Breast epithelium (tissue), 4 donors: Measurements from ENCODE around the gene VAX1. TPM values are rescaled to one million over a fixed set of nuclear protein-coding genes. Genes with fewer than 3 reads are reported as not detected.

Source experiments
- DNase-seq, 2 donors: peaks; one replicate each; pipeline ENCODE4 v3.0.0-alpha.2; 2019; ENCODE audit warnings: low spot score in 2 of 2
- H3K27ac ChIP-seq, 2 donors: fragments of 200-600 bp; sonication (generic) in 1 of 2; one replicate each; pipeline ENCODE4 v1.5.1; 2016 to 2019; ENCODE audit warnings: mild to moderate bottlenecking in 1 of 2
- H3K27me3 ChIP-seq, 2 donors: fragments of 200-600 bp; sonication (generic) in 1 of 2; one replicate each; pipeline versions ENCODE4 v1.5.1 to v1.6.0; 2017 to 2019; ENCODE audit warnings: control low read depth in 1 of 2, mild to moderate bottlenecking in 1 of 2
- H3K36me3 ChIP-seq: fragments of 200-600 bp; one replicate; pipeline ENCODE4 v1.5.1; 2019
- H3K4me1 ChIP-seq, 2 donors: fragments of 200-600 bp; sonication (generic); one replicate each; pipeline ENCODE4 v1.5.1; 2016 to 2019; ENCODE audit warnings: control low read depth in 1 of 2
- H3K4me3 ChIP-seq, 3 donors: fragments of 200-600 bp; sonication (generic); 1 replicate in 2 of 3; 2 replicates in 1 of 3; pipeline ENCODE4 v1.5.1; 2016 to 2019; ENCODE audit warnings: mild to moderate bottlenecking in 3 of 3, moderate library complexity in 2 of 3
- H3K9me3 ChIP-seq, 2 donors: fragments of 200-600 bp; sonication (generic) in 1 of 2; one replicate each; pipeline ENCODE4 v1.5.1; 2016 to 2019; ENCODE audit warnings: control low read depth in 1 of 2
- POLR2A ChIP-seq: fragments of 450-650 bp; IDR thresholded peaks from one replicate; pipeline ENCODE4 v1.6.1; 2016; ENCODE audit warnings: antibody characterized with exemption, mild to moderate bottlenecking, moderate library complexity
- POLR2AphosphoS5 ChIP-seq, 3 donors: sonication (generic); formaldehyde crosslinking; IDR thresholded peaks; one replicate each; pipeline ENCODE4 v1.6.1; 2017; ENCODE audit warnings: antibody characterized with exemption in 3 of 3
- intact Hi-C: fragments of 100-400 bp; cut with DNase I; formaldehyde crosslinking; loops from one replicate; pipeline ENCODE4 v1.15.1; 2023; ENCODE audit warnings: low total_unique reads
- total RNA-seq, 3 donors: library from RNA; depleted of rRNA; stranded (reverse); fragments of >200 nt; gene quantifications; one replicate each; pipeline ENCODE4 v1.1.0, GENCODE V29; 2016
- TF ChIP-seq, protein P1 (sequence below), 3 donors: fragments of 450-650 bp; IDR thresholded peaks; one replicate each; pipeline ENCODE4 v1.5.1; 2016 to 2017; ENCODE audit warnings: antibody characterized with exemption in 3 of 3, mild to moderate bottlenecking in 3 of 3, moderate library complexity in 3 of 3

Gene VAX1
- total RNA-seq, 3 donors from 2014 or later, result not detected

DNA sequence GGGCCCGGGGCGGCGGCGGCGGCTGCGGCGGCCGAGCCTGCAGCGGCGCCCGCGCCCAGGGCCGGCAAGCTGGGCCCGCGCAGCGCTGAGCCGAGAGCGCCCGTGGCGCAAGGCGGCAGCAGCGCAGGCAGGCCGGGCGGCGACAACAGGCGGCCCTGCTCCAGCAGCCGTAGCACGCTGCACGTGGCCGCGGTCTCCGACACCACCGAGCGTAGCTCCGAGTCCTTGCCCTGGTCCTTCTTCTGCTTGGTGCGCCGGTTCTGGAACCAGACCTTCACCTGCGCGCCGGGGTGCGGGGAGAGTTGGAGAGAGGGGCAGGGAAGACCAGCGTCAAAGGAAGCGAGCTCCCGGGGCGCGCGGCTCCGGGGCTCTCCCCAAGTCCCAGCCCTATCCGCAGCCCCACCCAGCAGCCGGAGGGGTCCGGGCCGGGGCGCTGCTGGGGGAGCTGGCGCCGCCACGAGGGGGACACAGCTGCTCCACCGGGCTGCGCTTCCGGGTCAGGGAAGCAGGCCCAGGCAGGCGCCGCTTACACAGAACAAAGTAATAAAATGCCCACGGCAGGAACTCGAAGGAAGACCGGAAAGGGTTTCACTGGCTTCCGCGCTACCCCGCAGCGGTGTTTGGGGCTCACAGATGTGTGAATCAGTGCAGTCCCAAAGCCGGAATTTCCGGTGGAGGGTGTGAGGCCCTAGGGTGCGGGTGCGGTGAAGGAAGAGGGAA is 3.6 kb downstream of the VAX1 start:
- TF ChIP-seq POLR2AphosphoS5 (IDR thresholded peaks at IDR 0.05) (no peak), POLR2A (no peak)
- DNase-seq, result no peak
- Histone ChIP-seq H3K9me3 (no peaks in the 10 kb centered on the region), H3K27ac (no peak overlapping the region), H3K4me1 (peaks cover 5 to 15% of the 10 kb centered on the region in 2 donors), H3K36me3 (no peaks in the 10 kb centered on the region), H3K4me3 (peak overlapping the region in 1 of 3 donors; percentile 44), H3K27me3 (peaks cover 9 to 96% of the 10 kb centered on the region in 2 donors)
- intact Hi-C loops, result no loop called here

DNA sequence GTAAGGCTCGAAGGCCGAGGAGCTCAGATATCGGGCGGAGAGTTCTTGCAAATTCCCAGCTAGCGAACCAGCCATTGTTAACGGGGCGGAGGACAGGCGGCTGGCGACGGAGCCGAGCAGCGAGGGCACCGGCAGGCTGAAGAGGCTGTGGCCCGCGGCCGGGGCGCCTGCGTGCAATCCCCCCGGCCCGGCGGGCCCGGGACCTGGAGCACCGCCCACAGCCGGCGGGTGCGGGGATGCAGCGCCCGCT is 4.1 kb downstream of the VAX1 start:
- Histone ChIP-seq H3K36me3 (no peaks in the 10 kb centered on the region), H3K27ac (no peak overlapping the region), H3K4me1 (peaks cover 5 to 15% of the 10 kb centered on the region in 2 donors), H3K9me3 (no peaks in the 10 kb centered on the region), H3K4me3 (peak overlapping the region in 1 of 3 donors; percentile 44), H3K27me3 (peaks cover 9 to 95% of the 10 kb centered on the region in 2 donors)
- intact Hi-C loops, result no loop called here
- DNase-seq, result no peak
- no peak for TF ChIP-seq POLR2AphosphoS5 (IDR thresholded peaks at IDR 0.05)
- TF ChIP-seq, protein P1, sequence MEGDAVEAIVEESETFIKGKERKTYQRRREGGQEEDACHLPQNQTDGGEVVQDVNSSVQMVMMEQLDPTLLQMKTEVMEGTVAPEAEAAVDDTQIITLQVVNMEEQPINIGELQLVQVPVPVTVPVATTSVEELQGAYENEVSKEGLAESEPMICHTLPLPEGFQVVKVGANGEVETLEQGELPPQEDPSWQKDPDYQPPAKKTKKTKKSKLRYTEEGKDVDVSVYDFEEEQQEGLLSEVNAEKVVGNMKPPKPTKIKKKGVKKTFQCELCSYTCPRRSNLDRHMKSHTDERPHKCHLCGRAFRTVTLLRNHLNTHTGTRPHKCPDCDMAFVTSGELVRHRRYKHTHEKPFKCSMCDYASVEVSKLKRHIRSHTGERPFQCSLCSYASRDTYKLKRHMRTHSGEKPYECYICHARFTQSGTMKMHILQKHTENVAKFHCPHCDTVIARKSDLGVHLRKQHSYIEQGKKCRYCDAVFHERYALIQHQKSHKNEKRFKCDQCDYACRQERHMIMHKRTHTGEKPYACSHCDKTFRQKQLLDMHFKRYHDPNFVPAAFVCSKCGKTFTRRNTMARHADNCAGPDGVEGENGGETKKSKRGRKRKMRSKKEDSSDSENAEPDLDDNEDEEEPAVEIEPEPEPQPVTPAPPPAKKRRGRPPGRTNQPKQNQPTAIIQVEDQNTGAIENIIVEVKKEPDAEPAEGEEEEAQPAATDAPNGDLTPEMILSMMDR (IDR thresholded peaks at IDR 0.05), result no peak
- TF ChIP-seq POLR2A, result no peak

DNA sequence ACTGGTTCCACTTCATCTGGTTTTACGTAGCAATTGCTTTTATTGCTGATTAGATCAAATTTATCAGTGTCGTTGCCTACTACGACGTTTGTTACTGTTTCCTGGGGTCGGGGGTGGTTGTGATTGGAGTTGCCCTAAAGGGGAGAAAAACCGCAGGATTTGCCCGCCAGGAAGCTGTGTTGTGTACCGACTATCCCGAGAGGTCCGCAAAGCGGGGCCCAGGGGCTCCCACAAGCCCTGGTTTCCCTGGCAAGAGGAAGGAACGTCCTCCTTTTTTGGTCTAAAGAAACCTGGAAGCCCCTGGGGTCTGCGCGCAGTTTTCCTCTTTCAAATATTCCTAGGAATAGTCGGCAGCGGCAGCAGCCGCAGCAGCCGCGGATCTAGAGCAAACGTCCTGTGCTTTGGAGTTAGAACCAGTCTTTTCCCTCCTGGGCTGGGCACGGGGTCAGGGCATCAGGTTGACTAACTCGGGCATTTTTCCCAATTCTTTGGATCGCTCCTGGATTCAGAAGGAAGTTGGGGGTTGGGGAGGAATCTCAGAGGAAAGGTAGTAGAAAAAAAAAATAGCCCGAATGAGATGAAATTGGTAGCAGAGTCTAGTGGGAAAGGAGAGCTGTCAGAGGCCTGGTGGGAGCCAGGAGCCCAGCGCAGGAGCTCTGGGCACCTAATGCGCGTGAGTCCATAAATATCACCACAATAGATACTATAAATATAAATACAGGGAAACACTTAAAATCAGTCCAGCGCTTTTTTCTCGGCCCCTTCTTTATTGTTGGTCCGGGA is 4.6 kb downstream of the VAX1 start:
- Histone ChIP-seq H3K36me3 (no peaks in the 10 kb centered on the region), H3K9me3 (no peaks in the 10 kb centered on the region), H3K4me3 (peak overlapping the region in 1 of 3 donors; percentile 44), H3K27ac (no peak overlapping the region), H3K4me1 (peaks cover 5 to 15% of the 10 kb centered on the region in 2 donors), H3K27me3 (peaks cover 9 to 96% of the 10 kb centered on the region in 2 donors)
- no peak for DNase-seq
- intact Hi-C loops, result no loop called here
- no peak for TF ChIP-seq POLR2AphosphoS5 (IDR thresholded peaks at IDR 0.05)
- no peak for TF ChIP-seq POLR2A
- TF ChIP-seq, protein P1 (IDR thresholded peaks at IDR 0.05), result no peak

DNA sequence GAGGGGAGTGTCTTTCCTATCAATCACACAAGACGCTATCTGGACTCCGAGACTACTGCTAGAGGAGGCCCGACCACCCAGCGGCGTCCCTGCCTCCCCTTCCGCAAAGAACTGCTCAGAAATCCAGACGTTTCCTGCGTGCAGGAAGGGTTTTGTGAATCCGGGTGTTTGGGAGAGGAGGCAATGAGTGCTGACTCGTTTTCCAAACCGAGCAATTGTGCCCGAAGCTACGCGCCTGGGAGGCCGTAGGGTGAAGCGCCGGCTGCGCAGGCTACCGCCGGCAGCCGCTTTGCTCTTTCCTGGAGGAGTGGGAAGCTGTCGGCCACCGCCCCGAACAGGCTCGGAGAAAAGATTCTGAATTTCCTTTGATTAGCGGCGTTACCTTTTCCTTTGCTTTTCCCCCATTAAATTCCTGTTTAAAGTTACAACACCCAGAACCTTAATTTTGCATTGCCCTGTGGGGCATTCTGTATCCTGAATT is 5.3 kb downstream of the VAX1 start:
- Histone ChIP-seq H3K4me1 (peaks cover 5 to 11% of the 10 kb centered on the region in 2 donors), H3K36me3 (no peaks in the 10 kb centered on the region), H3K27me3 (peaks cover 9 to 94% of the 10 kb centered on the region in 2 donors), H3K4me3 (peak overlapping the region in 1 of 3 donors; percentile 17), H3K9me3 (no peaks in the 10 kb centered on the region), H3K27ac (no peak overlapping the region)
- TF ChIP-seq POLR2A (no peak), POLR2AphosphoS5 (IDR thresholded peaks at IDR 0.05) (no peak)
- TF ChIP-seq, protein P1 (IDR thresholded peaks at IDR 0.05), result no peak
- no peak for DNase-seq
- intact Hi-C loops, result no loop called here

DNA sequence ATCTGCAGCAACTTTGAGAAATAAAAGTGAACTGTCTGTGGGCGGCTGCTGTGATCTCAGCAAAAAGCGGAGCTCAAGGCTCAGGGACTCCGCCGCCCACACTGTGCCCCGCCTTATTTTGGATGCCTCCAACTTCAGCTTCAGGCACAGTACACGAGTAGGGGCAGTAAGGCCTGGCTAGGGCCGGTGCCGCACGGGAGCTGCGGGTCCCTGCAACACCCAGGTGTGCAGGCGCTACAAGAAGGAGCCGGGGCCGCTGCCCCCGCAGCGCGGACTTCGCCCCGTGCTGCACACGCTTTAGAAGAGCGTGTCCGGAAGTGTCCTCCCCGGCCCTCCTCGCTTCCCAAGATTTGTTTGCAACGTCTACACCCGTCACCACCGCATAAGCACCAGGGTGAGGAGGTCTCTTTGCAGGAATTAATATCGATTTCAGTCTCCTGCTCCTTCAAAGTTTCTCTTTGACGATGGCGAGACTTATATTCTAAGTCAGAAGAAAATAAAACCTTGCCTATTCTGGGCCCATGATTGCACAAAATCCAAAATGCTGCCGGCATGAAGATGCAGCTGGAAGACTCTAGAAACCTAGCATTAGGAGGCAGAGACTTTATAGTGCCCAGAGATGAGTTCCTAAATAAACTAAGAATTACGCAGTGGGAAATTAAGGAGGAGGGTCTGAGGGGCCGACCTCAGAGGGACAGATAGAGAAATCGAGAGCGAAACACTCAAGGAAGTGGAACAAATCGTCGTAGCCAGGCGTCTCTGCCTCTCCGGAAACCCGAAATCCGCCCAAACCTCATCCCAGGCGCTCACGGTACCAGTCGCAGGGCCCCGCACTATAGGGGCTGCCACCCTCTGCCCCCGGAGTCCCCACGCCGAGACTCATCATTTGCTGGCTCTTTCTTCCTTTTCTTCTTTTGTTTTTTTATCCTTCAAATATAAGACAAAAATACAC is 6.4 kb downstream of the VAX1 start:
- TF ChIP-seq POLR2A, result no peak
- no peak for TF ChIP-seq POLR2AphosphoS5 (IDR thresholded peaks at IDR 0.05)
- TF ChIP-seq, protein P1 (IDR thresholded peaks at IDR 0.05), result no peak
- Histone ChIP-seq H3K9me3 (no peaks in the 10 kb centered on the region), H3K4me1 (no peaks in the 10 kb centered on the region), H3K27me3 (peaks cover 4 to 93% of the 10 kb centered on the region in 2 donors), H3K27ac (no peak overlapping the region), H3K36me3 (no peaks in the 10 kb centered on the region), H3K4me3 (peak overlapping the region in 2 of 3 donors; percentile 11 to 41)
- DNase-seq, result no peak
- intact Hi-C loops, result no loop called here
